ENCODE measurements around the gene LIN54. TPM values are rescaled to one million over a fixed set of nuclear protein-coding genes. Genes with fewer than 3 reads are reported as not detected.

LIN54 gene
- total and polyA plus RNA-seq, 9 of the 15 experiments (the other 6 are each of a cell fraction or from before 2014, with no cell fraction given) = 2.2 to 22.5 (median 15.8) TPM

DNA sequence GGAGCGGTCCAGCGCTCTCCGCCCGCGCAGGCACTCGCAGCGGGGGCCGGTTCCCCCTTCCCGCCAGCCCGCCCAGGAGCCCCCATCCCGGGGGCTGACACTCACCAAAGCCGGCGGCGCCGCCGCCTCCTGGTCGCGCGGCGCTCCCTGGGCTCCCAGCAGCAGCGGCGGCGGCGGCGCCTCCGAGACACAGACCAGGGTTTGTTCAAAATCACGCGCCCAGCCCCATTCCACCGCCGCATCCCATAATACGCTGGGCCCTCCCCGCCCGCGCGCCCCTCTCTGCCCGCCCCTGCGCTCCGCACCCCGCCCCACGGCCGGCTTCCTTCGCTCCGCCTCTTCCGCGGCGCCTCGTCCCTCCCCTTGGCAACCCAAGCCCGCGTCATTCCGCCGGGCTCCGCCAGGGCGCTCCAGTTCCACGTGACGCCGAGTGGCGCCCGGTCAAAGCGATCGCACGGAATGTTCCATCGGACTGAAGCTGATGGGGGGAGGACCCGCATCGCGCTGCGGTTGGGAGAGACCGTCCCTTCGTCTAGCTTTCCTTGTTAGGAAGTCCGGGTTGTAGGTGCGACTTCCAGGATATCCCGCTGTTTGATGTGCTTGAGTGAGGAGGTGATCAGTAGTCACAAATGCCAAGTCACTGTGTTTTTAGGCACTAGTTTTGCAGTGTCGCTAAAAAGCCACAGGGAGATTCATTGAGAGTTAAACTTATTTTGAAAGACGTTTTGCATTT lies 2.2 kb upstream of the LIN54 start (continued):
- TF ChIP-seq REST (IDR thresholded peaks at IDR 0.05; ENCODE audit: borderline replicate concordance) (peak; percentile 76), REST (CRISPR knock-in tag; IDR thresholded peaks at IDR 0.05; ENCODE audit: low read depth) (0 out of 2 replicates have a peak, but pooled peaks have one; percentile 40), PML (IDR thresholded peaks at IDR 0.05; ENCODE audit: low read length) (peak; percentile 57), FOXJ2 (tag; IDR thresholded peaks at IDR 0.05) (no peak), PTBP1 (IDR thresholded peaks at IDR 0.05; ENCODE audit: low read depth, low read length) (no peak), SREBF2 (CRISPR knock-in tag; IDR thresholded peaks at IDR 0.05) (no peak), RAD51 (IDR thresholded peaks at IDR 0.05; ENCODE audit: borderline replicate concordance, low read depth) (peak; percentile 91), SMARCE1 (IDR thresholded peaks at IDR 0.05) (0 out of 2 replicates have a peak, but pooled peaks have one; percentile 26), THRAP3 (IDR thresholded peaks at IDR 0.05; ENCODE audit: borderline replicate concordance) (no peak), BDP1 (IDR thresholded peaks at IDR 0.05; ENCODE audit: insufficient read depth, insufficient read length) (no peak), RREB1 (CRISPR knock-in tag; IDR thresholded peaks at IDR 0.05) (no peak)
- TF ChIP-seq, protein P1, sequence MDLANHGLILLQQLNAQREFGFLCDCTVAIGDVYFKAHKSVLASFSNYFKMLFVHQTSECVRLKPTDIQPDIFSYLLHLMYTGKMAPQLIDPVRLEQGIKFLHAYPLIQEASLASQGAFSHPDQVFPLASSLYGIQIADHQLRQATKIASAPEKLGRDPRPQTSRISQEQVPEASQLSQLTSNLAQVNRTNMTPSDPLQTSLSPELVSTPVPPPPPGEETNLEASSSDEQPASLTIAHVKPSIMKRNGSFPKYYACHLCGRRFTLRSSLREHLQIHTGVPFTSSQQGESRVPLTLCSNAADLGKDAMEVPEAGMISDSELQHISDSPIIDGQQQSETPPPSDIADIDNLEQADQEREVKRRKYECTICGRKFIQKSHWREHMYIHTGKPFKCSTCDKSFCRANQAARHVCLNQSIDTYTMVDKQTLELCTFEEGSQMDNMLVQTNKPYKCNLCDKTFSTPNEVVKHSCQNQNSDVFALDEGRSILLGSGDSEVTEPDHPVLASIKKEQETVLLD (IDR thresholded peaks at IDR 0.05) = peak; percentile 49; the same call in 1 of the 2 replicates
